Naive thymus-derived CD8-positive, alpha-beta T cell (primary cell): ENCODE results near the gene AFAP1. TPM values are rescaled to one million over a fixed set of nuclear protein-coding genes. Genes with fewer than 3 reads are reported as not detected.

Experiments used
- ATAC-seq, 2 donors: fragments of 150-1000 bp; cut with Tn5 transposase in 1 of 2; sonication (Bioruptor Pico), chemical (Tn5 transposase) in 1 of 2; 1 replicate in 1 of 2; 2 replicates in 1 of 2; pipeline ENCODE4 v1.10.0; 2021; ENCODE audit warnings: mild to moderate bottlenecking in 2 of 2, moderate library complexity in 2 of 2
- POLR2A ChIA-PET: fragments of 350-600 bp; sonication (Branson Sonifier 250); formaldehyde crosslinking; loops from one replicate; lab custom pipeline; 2021; ENCODE audit warnings: antibody characterized with exemption; lab: Charles Lee
- DNase-seq, 10 donors: peaks; one replicate each; pipeline versions ENCODE4 v3.0.0 to v3.0.0-alpha.2; 2020 to 2022
- H3K27ac Mint-ChIP-seq, 10 donors: one replicate each; pipeline ENCODE4 v1.8.0; 2020 to 2022; ENCODE audit warnings: mild to moderate bottlenecking in 10 of 10, mixed read lengths in 10 of 10, moderate library complexity in 4 of 10, inconsistent platforms in 1 of 10
- H3K27me3 Mint-ChIP-seq, 5 donors: one replicate each; pipeline ENCODE4 v1.8.0; 2021 to 2022; ENCODE audit warnings: mixed read lengths in 5 of 5
- H3K36me3 Mint-ChIP-seq, 3 donors: one replicate each; pipeline ENCODE4 v1.8.0; 2020 to 2022; ENCODE audit warnings: mixed read lengths in 3 of 3, mild to moderate bottlenecking in 2 of 3, inconsistent platforms in 1 of 3
- H3K4me1 Mint-ChIP-seq, 4 donors: one replicate each; pipeline ENCODE4 v1.8.0; 2021 to 2022; ENCODE audit warnings: mixed read lengths in 4 of 4
- H3K4me3 Mint-ChIP-seq, 10 donors: one replicate each; pipeline ENCODE4 v1.8.0; 2020 to 2022; ENCODE audit warnings: mild to moderate bottlenecking in 10 of 10, mixed read lengths in 10 of 10, moderate library complexity in 6 of 10, inconsistent platforms in 1 of 10
- H3K9me3 Mint-ChIP-seq, 9 donors: one replicate each; pipeline ENCODE4 v1.8.0; 2020 to 2022; ENCODE audit warnings: mixed read lengths in 9 of 9, mild to moderate bottlenecking in 3 of 9, inconsistent platforms in 1 of 9, moderate library complexity in 1 of 9
- polyA plus RNA-seq, 3 donors: library from polyadenylated mRNA; unstranded; fragments of 300-500 nt; fragmentation: Illumina TruSeq; gene quantifications; one replicate each; pipeline ENCODE4 v1.2.3, GENCODE V29; 2021
- total RNA-seq, 8 experiments: library from RNA in 2 of 8; stranded (reverse) in 2 of 8; gene quantifications; one replicate each; pipeline ENCODE4 v1.2.3 and lab custom pipeline; 2021 to 2026

Gene AFAP1
- total and polyA plus RNA-seq, 5 experiments from 2014 or later = 0.90 to 7.6 (median 3.3) TPM

GRCh38 chr4:7785017-7785416, 154.6 kb downstream of the AFAP1 start:
- peaks cover 6 to 23% (median 12%) of the 10 kb centered on the region in 4 donors for H3K4me1 Mint-ChIP-seq
- POLR2A ChIA-PET = no interaction called here

GRCh38 chr4:7784131-7784870, 155.4 kb downstream of the AFAP1 start:
- no peaks in the 10 kb centered on the region for H3K27me3 Mint-ChIP-seq
- POLR2A ChIA-PET = no interaction called here
- DNase-seq = no peak
- ATAC-seq = no peak
- H3K4me1 Mint-ChIP-seq = peaks cover 6 to 23% (median 11%) of the 10 kb centered on the region in 4 donors
- peak overlapping the region in 1 of 10 donors; percentile 2 for H3K27ac Mint-ChIP-seq
- no peaks in the 10 kb centered on the region for H3K9me3 Mint-ChIP-seq
- no peak overlapping the region for H3K4me3 Mint-ChIP-seq
- H3K36me3 Mint-ChIP-seq = peaks cover 0 to 50% (median 7%) of the 10 kb centered on the region in 3 donors

More at GRCh38 chr4:7785017-7785416, 154.6 kb downstream of the AFAP1 start:
- no peak overlapping the region for H3K4me3 Mint-ChIP-seq
- DNase-seq = no peak
- H3K27me3 Mint-ChIP-seq = no peaks in the 10 kb centered on the region
- peak overlapping the region in 1 of 10 donors; percentile 2 for H3K27ac Mint-ChIP-seq
- no peaks in the 10 kb centered on the region for H3K9me3 Mint-ChIP-seq
- peaks cover 0 to 47% (median 11%) of the 10 kb centered on the region in 3 donors for H3K36me3 Mint-ChIP-seq
- ATAC-seq = no peak

- peaks cover 6 to 23% (median 11%) of the 10 kb centered on the region in 4 donors for H3K4me1 Mint-ChIP-seq
- H3K9me3 Mint-ChIP-seq = no peaks in the 10 kb centered on the region
- DNase-seq (no peak), ATAC-seq (no peak)
- peak overlapping the region in 1 of 10 donors; percentile 2 for H3K27ac Mint-ChIP-seq
- POLR2A ChIA-PET = no interaction called here
- H3K36me3 Mint-ChIP-seq = peaks cover 0 to 53% (median 7%) of the 10 kb centered on the region in 3 donors
- H3K4me3 Mint-ChIP-seq = no peak overlapping the region
- H3K27me3 Mint-ChIP-seq = no peaks in the 10 kb centered on the region
Measured at GRCh38 chr4:7783541-7783940, 156.1 kb downstream of the AFAP1 start.

GRCh38 chr4:7782783-7783182, 156.9 kb downstream of the AFAP1 start:
- DNase-seq (no peak), ATAC-seq (no peak)
- no peak overlapping the region for H3K4me3 Mint-ChIP-seq
- POLR2A ChIA-PET = no interaction called here
- peaks cover 0 to 61% (median 11%) of the 10 kb centered on the region in 3 donors for H3K36me3 Mint-ChIP-seq
- H3K27me3 Mint-ChIP-seq = no peaks in the 10 kb centered on the region
- H3K27ac Mint-ChIP-seq = peak overlapping the region in 1 of 10 donors; percentile 40
- no peaks in the 10 kb centered on the region for H3K9me3 Mint-ChIP-seq
- peaks cover 6 to 23% (median 11%) of the 10 kb centered on the region in 4 donors for H3K4me1 Mint-ChIP-seq

- peaks cover 6 to 23% (median 11%) of the 10 kb centered on the region in 4 donors for H3K4me1 Mint-ChIP-seq
Measured at GRCh38 chr4:7781993-7782392, 157.7 kb downstream of the AFAP1 start.

GRCh38 chr4:7781366-7781765, 158.3 kb downstream of the AFAP1 start:
- Mint-ChIP-seq H3K27ac (peak overlapping the region in 3 of 10 donors; percentile 56 to 81 (median 58)), H3K9me3 (no peaks in the 10 kb centered on the region), H3K4me1 (peaks cover 6 to 23% (median 11%) of the 10 kb centered on the region in 4 donors), H3K27me3 (no peaks in the 10 kb centered on the region), H3K36me3 (peaks cover 0 to 70% (median 11%) of the 10 kb centered on the region in 3 donors), H3K4me3 (peak overlapping the region in 2 of 10 donors; percentile 6 to 41)
- DNase-seq (no peak), ATAC-seq (no peak)
- POLR2A ChIA-PET = no interaction called here

More at GRCh38 chr4:7781993-7782392, 157.7 kb downstream of the AFAP1 start:
- Mint-ChIP-seq H3K27ac (no peak overlapping the region), H3K4me3 (no peak overlapping the region), H3K36me3 (peaks cover 0 to 67% (median 11%) of the 10 kb centered on the region in 3 donors), H3K27me3 (no peaks in the 10 kb centered on the region), H3K9me3 (no peaks in the 10 kb centered on the region)
- DNase-seq (no peak), ATAC-seq (no peak)
- POLR2A ChIA-PET = no interaction called here

- Mint-ChIP-seq H3K27me3 (no peaks in the 10 kb centered on the region), H3K9me3 (no peaks in the 10 kb centered on the region), H3K4me1 (peaks cover 6 to 23% (median 11%) of the 10 kb centered on the region in 4 donors), H3K27ac (peak overlapping the region in 3 of 10 donors; percentile 56 to 81 (median 58)), H3K4me3 (peak overlapping the region in 1 of 10 donors; percentile 6), H3K36me3 (peaks cover 0 to 70% (median 8%) of the 10 kb centered on the region in 3 donors)
- POLR2A ChIA-PET = no interaction called here
- ATAC-seq (no peak), DNase-seq (no peak)
Measured at GRCh38 chr4:7780751-7781348, 158.8 kb downstream of the AFAP1 start.

- H3K9me3 Mint-ChIP-seq = no peaks in the 10 kb centered on the region
- peaks cover 0 to 69% (median 8%) of the 10 kb centered on the region in 3 donors for H3K36me3 Mint-ChIP-seq
- no peak overlapping the region for H3K27ac Mint-ChIP-seq
Measured at GRCh38 chr4:7779432-7779768, 160.3 kb downstream of the AFAP1 start.

GRCh38 chr4:7778510-7779431, 160.9 kb downstream of the AFAP1 start:
- peak overlapping the region in 2 of 10 donors; percentile 33 to 65 for H3K27ac Mint-ChIP-seq
- no peak overlapping the region for H3K4me3 Mint-ChIP-seq
- ATAC-seq = no peak
- peaks cover 6 to 23% (median 11%) of the 10 kb centered on the region in 4 donors for H3K4me1 Mint-ChIP-seq
- no peak for DNase-seq
- H3K27me3 Mint-ChIP-seq = no peaks in the 10 kb centered on the region
- H3K9me3 Mint-ChIP-seq = no peaks in the 10 kb centered on the region
- H3K36me3 Mint-ChIP-seq = peaks cover 0 to 72% (median 8%) of the 10 kb centered on the region in 3 donors
- POLR2A ChIA-PET = no interaction called here

More at GRCh38 chr4:7779432-7779768, 160.3 kb downstream of the AFAP1 start:
- no peak for DNase-seq
- no peak for ATAC-seq
- Mint-ChIP-seq H3K4me1 (peaks cover 6 to 23% (median 11%) of the 10 kb centered on the region in 4 donors), H3K4me3 (no peak overlapping the region), H3K27me3 (no peaks in the 10 kb centered on the region)
- POLR2A ChIA-PET = no interaction called here

- H3K4me1 Mint-ChIP-seq = peaks cover 6 to 23% (median 11%) of the 10 kb centered on the region in 4 donors
- DNase-seq (no peak), ATAC-seq (no peak)
- H3K36me3 Mint-ChIP-seq = peaks cover 0 to 75% (median 8%) of the 10 kb centered on the region in 3 donors
- POLR2A ChIA-PET = no interaction called here
- H3K27ac Mint-ChIP-seq = peak overlapping the region in 3 of 10 donors; percentile 46 to 54 (median 47)
- no peaks in the 10 kb centered on the region for H3K9me3 Mint-ChIP-seq
- H3K27me3 Mint-ChIP-seq = no peaks in the 10 kb centered on the region
- H3K4me3 Mint-ChIP-seq = no peak overlapping the region
Measured at GRCh38 chr4:7777871-7778509, 161.7 kb downstream of the AFAP1 start.

- peaks cover 7 to 16% (median 10%) of the 10 kb centered on the region in 4 donors for H3K4me1 Mint-ChIP-seq
- H3K27ac Mint-ChIP-seq = no peak overlapping the region
- peaks cover 0 to 79% (median 11%) of the 10 kb centered on the region in 3 donors for H3K36me3 Mint-ChIP-seq
- POLR2A ChIA-PET = no interaction called here
- ATAC-seq = no peak
- DNase-seq = no peak
- no peaks in the 10 kb centered on the region for H3K27me3 Mint-ChIP-seq
- no peak overlapping the region for H3K4me3 Mint-ChIP-seq
- no peaks in the 10 kb centered on the region for H3K9me3 Mint-ChIP-seq
Measured at GRCh38 chr4:7777017-7777710, 162.5 kb downstream of the AFAP1 start.
